Type B pancreatic cell (in vitro differentiated cells): Measurements from ENCODE around the gene CDC42. TPM values are rescaled to one million over a fixed set of nuclear protein-coding genes. Genes with fewer than 3 reads are reported as not detected.

Experiments
- DNase-seq: peaks from one replicate; pipeline ENCODE4 v3.0.0; 2021; ENCODE audit warnings: mixed read lengths; ENCODE audit not compliant: unreplicated experiment; ENCODE audit errors: extremely low spot score
- H3K27ac Mint-ChIP-seq: 2 replicates; pipeline ENCODE4 v1.8.0; 2021; ENCODE audit warnings: mild to moderate bottlenecking, mixed read lengths
- H3K27me3 Mint-ChIP-seq: 2 replicates; pipeline ENCODE4 v1.8.0; 2021; ENCODE audit warnings: mixed read lengths
- H3K36me3 Mint-ChIP-seq: 2 replicates; pipeline ENCODE4 v1.8.0; 2021; ENCODE audit warnings: mixed read lengths
- H3K4me1 Mint-ChIP-seq: one replicate; pipeline ENCODE4 v1.8.0; 2021; ENCODE audit warnings: mixed read lengths; ENCODE audit not compliant: unreplicated experiment
- H3K4me3 Mint-ChIP-seq: 2 replicates; pipeline ENCODE4 v1.8.0; 2021; ENCODE audit warnings: mild to moderate bottlenecking, mixed read lengths
- H3K9me3 Mint-ChIP-seq: 2 replicates; pipeline ENCODE4 v1.8.0; 2021; ENCODE audit warnings: mixed read lengths
- total RNA-seq: library from RNA; stranded (reverse); gene quantifications from 2 replicates; pipeline ENCODE4 v1.2.1, GENCODE V29; 2021; ENCODE audit warnings: low replicate concordance
- TF ChIP-seq, protein P1 (sequence below): fragments of 200-600 bp; sonication (generic); conservative IDR thresholded peaks from 2 replicates; pipeline ENCODE4 v1.5.0; 2021; ENCODE audit warnings: antibody characterized with exemption, mild to moderate bottlenecking

CDC42 gene
- total RNA-seq, 1 donor from 2014 or later = 238 TPM

DNA sequence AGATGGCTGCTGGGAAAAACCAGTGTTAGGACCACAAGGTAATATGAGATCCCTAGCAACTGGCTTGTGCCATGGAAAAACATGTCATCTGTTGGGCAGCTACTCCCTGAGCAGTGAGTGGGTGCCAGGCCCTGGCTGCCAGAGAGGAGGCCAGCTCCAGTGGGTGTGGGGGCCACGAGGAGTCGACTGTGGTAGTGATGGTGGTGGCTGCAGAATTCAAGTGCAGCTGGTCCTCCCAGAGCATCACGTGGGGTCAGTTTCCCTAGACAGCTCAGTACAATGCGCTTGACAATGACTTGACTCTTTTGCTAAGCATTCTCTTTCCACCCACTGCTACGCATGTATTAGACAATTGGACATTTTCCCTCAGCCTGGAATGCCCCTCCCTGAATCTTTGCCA, 14.5 kb upstream of the CDC42 start:
- no peak overlapping the region for H3K4me3 Mint-ChIP-seq
- no peaks in the 10 kb centered on the region for H3K27me3 Mint-ChIP-seq
- TF ChIP-seq, protein P1, sequence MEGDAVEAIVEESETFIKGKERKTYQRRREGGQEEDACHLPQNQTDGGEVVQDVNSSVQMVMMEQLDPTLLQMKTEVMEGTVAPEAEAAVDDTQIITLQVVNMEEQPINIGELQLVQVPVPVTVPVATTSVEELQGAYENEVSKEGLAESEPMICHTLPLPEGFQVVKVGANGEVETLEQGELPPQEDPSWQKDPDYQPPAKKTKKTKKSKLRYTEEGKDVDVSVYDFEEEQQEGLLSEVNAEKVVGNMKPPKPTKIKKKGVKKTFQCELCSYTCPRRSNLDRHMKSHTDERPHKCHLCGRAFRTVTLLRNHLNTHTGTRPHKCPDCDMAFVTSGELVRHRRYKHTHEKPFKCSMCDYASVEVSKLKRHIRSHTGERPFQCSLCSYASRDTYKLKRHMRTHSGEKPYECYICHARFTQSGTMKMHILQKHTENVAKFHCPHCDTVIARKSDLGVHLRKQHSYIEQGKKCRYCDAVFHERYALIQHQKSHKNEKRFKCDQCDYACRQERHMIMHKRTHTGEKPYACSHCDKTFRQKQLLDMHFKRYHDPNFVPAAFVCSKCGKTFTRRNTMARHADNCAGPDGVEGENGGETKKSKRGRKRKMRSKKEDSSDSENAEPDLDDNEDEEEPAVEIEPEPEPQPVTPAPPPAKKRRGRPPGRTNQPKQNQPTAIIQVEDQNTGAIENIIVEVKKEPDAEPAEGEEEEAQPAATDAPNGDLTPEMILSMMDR = no peak
- H3K9me3 Mint-ChIP-seq = no peaks in the 10 kb centered on the region
- no peak overlapping the region for H3K27ac Mint-ChIP-seq
- peaks cover 15% of the 10 kb centered on the region for H3K4me1 Mint-ChIP-seq
- DNase-seq = no peak
- H3K36me3 Mint-ChIP-seq = no peaks in the 10 kb centered on the region

DNA sequence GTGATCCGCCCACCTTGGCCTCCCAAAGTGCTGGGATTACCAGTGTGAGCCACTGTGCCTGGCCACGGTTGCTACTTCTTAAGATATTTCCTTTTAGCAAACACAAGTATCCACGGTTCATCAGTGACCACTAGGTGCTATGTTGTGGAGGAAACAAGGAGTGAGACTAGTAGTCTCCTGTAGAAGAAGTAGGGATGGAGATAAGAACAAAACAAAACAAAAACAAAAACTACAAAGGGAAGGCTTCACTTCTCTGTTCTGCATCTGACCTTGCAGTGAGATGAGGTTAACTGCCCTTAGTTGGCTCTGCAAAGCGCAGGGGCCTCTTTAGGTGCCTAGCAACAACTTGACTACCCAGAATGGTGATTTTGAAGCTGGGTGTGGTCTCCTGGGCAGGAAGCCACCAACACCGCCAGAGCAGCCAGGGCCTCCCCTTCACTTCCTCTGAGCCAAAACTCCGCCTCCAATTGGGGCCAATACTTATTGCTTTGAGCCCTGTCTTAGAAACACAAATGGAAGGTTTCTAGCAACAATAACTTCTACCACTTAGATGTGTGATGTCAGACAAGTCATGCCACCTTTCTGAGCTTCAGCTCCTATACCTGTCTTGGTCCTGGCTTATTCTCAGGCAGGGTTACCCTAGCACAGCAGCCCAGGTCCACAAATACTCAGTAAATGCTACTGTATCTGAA, 12.8 kb upstream of the CDC42 start:
- Mint-ChIP-seq H3K4me3 (peak overlapping the region; percentile 30), H3K27ac (peak overlapping the region; percentile 79), H3K36me3 (no peaks in the 10 kb centered on the region), H3K4me1 (peaks cover 23% of the 10 kb centered on the region), H3K27me3 (no peaks in the 10 kb centered on the region), H3K9me3 (no peaks in the 10 kb centered on the region)
- no peak for DNase-seq
- TF ChIP-seq, protein P1 = peak; percentile 51

DNA sequence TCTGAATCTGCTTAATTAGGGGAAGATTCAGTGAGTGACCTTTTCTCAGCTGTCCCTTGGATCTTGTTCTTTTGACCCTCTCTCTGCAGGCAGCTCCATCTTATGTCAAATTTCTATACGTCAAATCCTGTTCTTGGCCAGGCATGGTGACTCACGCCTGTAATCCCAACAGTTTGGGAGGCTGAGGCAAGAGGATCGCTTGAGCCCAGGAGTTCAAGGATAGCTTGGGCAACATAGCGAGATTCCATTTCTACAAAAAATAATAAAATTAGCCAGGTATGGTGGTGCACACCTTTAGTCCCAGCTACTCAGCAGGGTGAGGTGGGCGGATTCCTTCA, 12.3 kb upstream of the CDC42 start:
- peak overlapping the region; percentile 30 for H3K4me3 Mint-ChIP-seq

DNA sequence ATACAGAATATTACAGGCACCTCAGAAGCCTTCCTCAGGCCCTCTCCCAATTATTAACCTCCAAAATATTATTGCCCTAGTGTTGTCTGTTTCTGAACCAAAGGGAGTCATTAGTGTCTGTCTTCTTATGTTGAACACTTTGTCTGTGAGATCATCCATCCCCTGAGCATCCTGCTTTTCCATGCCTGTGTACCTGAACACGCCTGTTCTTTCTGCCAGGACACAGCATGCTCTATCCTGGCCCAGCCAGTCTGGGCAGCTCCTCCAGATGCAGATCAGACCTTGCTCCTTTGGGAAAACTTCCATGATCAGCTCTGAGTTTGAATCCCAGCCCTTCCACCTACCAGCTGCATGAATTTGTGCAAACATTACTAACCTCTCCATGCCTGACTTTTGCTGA, 11.0 kb upstream of the CDC42 start:
- Mint-ChIP-seq H3K27ac (peak overlapping the region; percentile 79), H3K27me3 (no peaks in the 10 kb centered on the region), H3K9me3 (peaks cover 5% of the 10 kb centered on the region), H3K4me3 (no peak overlapping the region), H3K4me1 (peaks cover 25% of the 10 kb centered on the region), H3K36me3 (no peaks in the 10 kb centered on the region)
- TF ChIP-seq, protein P1 = no peak
- DNase-seq = no peak

More for the DNA sequence above, 12.3 kb upstream of the CDC42 start:
- H3K9me3 Mint-ChIP-seq = peaks cover 3% of the 10 kb centered on the region
- no peaks in the 10 kb centered on the region for H3K27me3 Mint-ChIP-seq
- H3K36me3 Mint-ChIP-seq = no peaks in the 10 kb centered on the region
- H3K4me1 Mint-ChIP-seq = peaks cover 25% of the 10 kb centered on the region
- TF ChIP-seq, protein P1 = no peak
- DNase-seq = no peak
- peak overlapping the region; percentile 79 for H3K27ac Mint-ChIP-seq

- H3K4me3 Mint-ChIP-seq = peak overlapping the region; percentile 66
- H3K9me3 Mint-ChIP-seq = peaks cover 5% of the 10 kb centered on the region
Measured at GRCh38 chr1:22043198-22043769, 9.2 kb upstream of the CDC42 start.

More at GRCh38 chr1:22043198-22043769, 9.2 kb upstream of the CDC42 start:
- TF ChIP-seq, protein P1 = no peak
- Mint-ChIP-seq H3K36me3 (no peaks in the 10 kb centered on the region), H3K27ac (peak overlapping the region; percentile 64), H3K4me1 (peaks cover 25% of the 10 kb centered on the region), H3K27me3 (no peaks in the 10 kb centered on the region)
- DNase-seq = no peak
